ENCODE results near the gene SLC5A6.
A peak's percentile ranks its signal among the peaks of the same experiment; 100 is the strongest.

SLC5A6 gene

GRCh38 chr2:27211241-27211942 is 676 bp downstream of the SLC5A6 start:
- H3K4me1 ChIP-seq (ENCODE audit: control insufficient read depth in 1 of 2, insufficient read depth in 1 of 2, low read depth in 1 of 2, low read length in 1 of 2): peaks cover 17 to 18% of the 10 kb centered on the region in 2 experiments
- H3K36me3 ChIP-seq: no peaks in the 10 kb centered on the region
- peak overlapping the region; percentile 99 for H3K27ac ChIP-seq
- peak overlapping the region; percentile 84 to 89 for H3K4me3 ChIP-seq (ENCODE audit: low read depth in 1 of 2, low read length in 1 of 2)
- no peak for TF ChIP-seq CTCF (IDR thresholded peaks at IDR 0.05)
- H3K27me3 ChIP-seq: no peaks in the 10 kb centered on the region
- H3K9me3 ChIP-seq: no peaks in the 10 kb centered on the region

DNA sequence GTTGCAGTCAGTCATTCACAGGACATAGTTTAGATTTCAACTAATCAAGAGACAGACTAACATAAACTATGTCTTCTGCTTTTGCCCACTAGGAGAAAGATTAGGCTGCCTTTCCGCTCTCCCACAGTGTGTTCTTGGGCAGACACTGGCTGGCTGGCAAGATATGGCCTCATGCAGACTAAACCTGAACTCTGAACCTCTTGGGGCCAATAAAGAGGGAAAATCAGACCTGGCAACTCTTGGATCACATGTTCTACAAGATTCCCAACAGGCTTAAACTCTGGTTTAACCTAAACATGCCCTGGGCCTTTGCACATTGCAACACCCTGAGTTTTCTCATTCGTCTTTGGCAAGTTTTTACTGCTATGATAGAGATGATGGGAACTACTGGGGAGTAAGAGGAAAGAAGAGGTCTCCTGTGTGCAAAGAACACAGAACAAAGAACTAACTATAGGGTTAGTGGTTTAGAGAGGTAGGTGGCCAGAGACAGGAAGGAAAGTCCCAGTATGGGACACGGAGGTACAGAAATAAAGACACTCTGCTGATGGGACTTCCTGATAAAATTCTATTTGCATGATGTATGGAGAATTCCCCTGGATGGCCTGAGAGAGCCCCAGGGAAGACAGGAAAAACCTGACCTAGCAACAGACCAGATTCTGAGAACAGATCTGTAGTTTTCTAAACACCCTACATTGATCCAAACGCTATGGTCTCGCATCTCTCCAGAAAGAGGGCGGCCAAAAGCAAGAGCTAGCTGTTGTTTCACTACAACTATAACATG is 2.3 kb downstream of the SLC5A6 start:
- H3K27ac ChIP-seq: no peak overlapping the region
- no peaks in the 10 kb centered on the region for H3K9me3 ChIP-seq
- H3K36me3 ChIP-seq: peaks cover under 1% of the 10 kb centered on the region
- H3K4me3 ChIP-seq (ENCODE audit: low read depth in 1 of 2, low read length in 1 of 2): no peak overlapping the region
- no peak for TF ChIP-seq CTCF (IDR thresholded peaks at IDR 0.05)
- peaks cover 17 to 18% of the 10 kb centered on the region in 2 experiments for H3K4me1 ChIP-seq (ENCODE audit: control insufficient read depth in 1 of 2, insufficient read depth in 1 of 2, low read depth in 1 of 2, low read length in 1 of 2)
- H3K27me3 ChIP-seq: no peaks in the 10 kb centered on the region

DNA sequence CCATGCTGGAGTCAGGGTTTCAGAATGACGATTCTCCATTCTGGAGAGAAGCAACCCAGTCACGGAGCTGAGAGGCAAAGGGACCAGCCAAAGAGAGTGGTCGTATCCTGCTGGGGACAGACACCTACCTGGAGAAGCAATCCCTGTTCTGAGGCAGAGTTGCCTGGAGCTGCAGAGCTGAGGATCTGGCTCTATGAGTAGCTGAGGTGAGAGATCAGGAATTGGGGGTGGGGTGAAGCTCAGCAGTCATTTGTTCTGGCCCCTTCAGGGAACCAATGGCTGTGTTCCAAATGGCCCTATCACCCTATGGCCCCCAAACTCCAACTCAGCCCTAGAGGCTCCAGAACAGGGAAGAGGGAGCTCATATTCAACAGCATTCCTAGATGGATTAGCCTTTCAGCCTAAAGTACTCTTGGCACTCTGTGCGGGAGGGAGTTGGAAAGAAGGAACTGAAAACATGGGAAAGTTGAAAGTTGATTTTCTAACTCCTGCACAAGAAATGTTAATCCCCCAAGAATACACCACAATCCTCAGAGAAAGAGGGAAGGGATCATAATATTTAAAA is 3.5 kb downstream of the SLC5A6 start:
- Histone ChIP-seq H3K27ac (no peak overlapping the region), H3K36me3 (peaks cover 13% of the 10 kb centered on the region), H3K4me3 (ENCODE audit: low read depth in 1 of 2, low read length in 1 of 2) (no peak overlapping the region), H3K9me3 (no peaks in the 10 kb centered on the region), H3K27me3 (no peaks in the 10 kb centered on the region), H3K4me1 (ENCODE audit: control insufficient read depth in 1 of 2, insufficient read depth in 1 of 2, low read depth in 1 of 2, low read length in 1 of 2) (peaks cover 16 to 17% of the 10 kb centered on the region in 2 experiments)
- no peak for TF ChIP-seq CTCF (IDR thresholded peaks at IDR 0.05)

GRCh38 chr2:27206346-27206745 is 5.7 kb downstream of the SLC5A6 start:
- H3K36me3 ChIP-seq: peaks cover 14% of the 10 kb centered on the region
- TF ChIP-seq CTCF (IDR thresholded peaks at IDR 0.05): no peak
- H3K4me3 ChIP-seq (ENCODE audit: low read depth in 1 of 2, low read length in 1 of 2): no peak overlapping the region

GRCh38 chr2:27205206-27205605 is 6.9 kb downstream of the SLC5A6 start:
- H3K27me3 ChIP-seq: no peaks in the 10 kb centered on the region
- peaks cover 14% of the 10 kb centered on the region for H3K36me3 ChIP-seq
- no peaks in the 10 kb centered on the region for H3K4me1 ChIP-seq (ENCODE audit: control insufficient read depth in 1 of 2, insufficient read depth in 1 of 2, low read depth in 1 of 2, low read length in 1 of 2)
- H3K4me3 ChIP-seq (ENCODE audit: low read depth in 1 of 2, low read length in 1 of 2): no peak overlapping the region
- no peaks in the 10 kb centered on the region for H3K9me3 ChIP-seq
- TF ChIP-seq CTCF (IDR thresholded peaks at IDR 0.05): no peak
- H3K27ac ChIP-seq: no peak overlapping the region

More at GRCh38 chr2:27206346-27206745, 5.7 kb downstream of the SLC5A6 start:
- Histone ChIP-seq H3K9me3 (no peaks in the 10 kb centered on the region), H3K4me1 (ENCODE audit: control insufficient read depth in 1 of 2, insufficient read depth in 1 of 2, low read depth in 1 of 2, low read length in 1 of 2) (peaks cover 3 to 4% of the 10 kb centered on the region in 2 experiments), H3K27me3 (no peaks in the 10 kb centered on the region), H3K27ac (no peak overlapping the region)

All from neutrophil (primary cell).